ENCODE measurements around the gene ENDOD1.
A peak's percentile ranks its signal among the peaks of the same experiment; 100 is the strongest.
"Not testable (repeated sequence)": the region's sequence is repeated elsewhere in the genome, so short reads cannot be mapped to it uniquely, and the experiment has no call there.

ENDOD1 gene

GRCh38 chr11:95089620-95090542 is at the start of gene ENDOD1:
TSS of gene ENDOD1 (plus strand) at chr11:95089846. CDS start at chr11:95089928, 82 bp downstream.
- DNase-seq (ENCODE audit: low read depth in 1 of 2, low spot score in 1 of 2): peak; percentile 73 to 75

- no peak for DNase-seq (ENCODE audit: low read depth in 1 of 2, low spot score in 1 of 2)
These were observed 47.4 kb upstream of the ENDOD1 start for GRCh38 chr11:95042239-95042638.

- DNase-seq (ENCODE audit: low read depth in 1 of 2, low spot score in 1 of 2): no peak
These were observed 46.7 kb upstream of the ENDOD1 start for GRCh38 chr11:95042906-95043305.

GRCh38 chr11:95044010-95044409 is 45.6 kb upstream of the ENDOD1 start:
- no peak for DNase-seq (ENCODE audit: low read depth in 1 of 2, low spot score in 1 of 2)

- DNase-seq (ENCODE audit: low read depth in 1 of 2, low spot score in 1 of 2): no peak
These were observed 43.8 kb upstream of the ENDOD1 start for GRCh38 chr11:95045812-95046211.

- not testable (repeated sequence) for DNase-seq (ENCODE audit: low read depth in 1 of 2, low spot score in 1 of 2)
These were observed 40.5 kb upstream of the ENDOD1 start, which contains the start of gene KDM4F for GRCh38 chr11:95049122-95049521. TSS of gene KDM4F (plus strand) at chr11:95049422.

- DNase-seq (ENCODE audit: low read depth in 1 of 2, low spot score in 1 of 2): no peak
These were observed 38.9 kb upstream of the ENDOD1 start for GRCh38 chr11:95050595-95051202.

GRCh38 chr11:95054356-95054755 is 35.3 kb upstream of the ENDOD1 start:
- no peak for DNase-seq (ENCODE audit: low read depth in 1 of 2, low spot score in 1 of 2)

GRCh38 chr11:95055283-95055897 is 34.3 kb upstream of the ENDOD1 start:
- no peak for DNase-seq (ENCODE audit: low read depth in 1 of 2, low spot score in 1 of 2)

- no peak for DNase-seq (ENCODE audit: low read depth in 1 of 2, low spot score in 1 of 2)
These were observed 31.7 kb upstream of the ENDOD1 start for GRCh38 chr11:95057959-95058358.

GRCh38 chr11:95058621-95059020 is 31.0 kb upstream of the ENDOD1 start:
- no peak for DNase-seq (ENCODE audit: low read depth in 1 of 2, low spot score in 1 of 2)

GRCh38 chr11:95059046-95059445 is 30.6 kb upstream of the ENDOD1 start:
- DNase-seq (ENCODE audit: low read depth in 1 of 2, low spot score in 1 of 2): no peak

- no peak for DNase-seq (ENCODE audit: low read depth in 1 of 2, low spot score in 1 of 2)
These were observed 24.3 kb upstream of the ENDOD1 start for GRCh38 chr11:95065336-95065735.

- no peak for DNase-seq (ENCODE audit: low read depth in 1 of 2, low spot score in 1 of 2)
These were observed 23.0 kb upstream of the ENDOD1 start, which contains the start of gene SRSF8 for GRCh38 chr11:95066716-95067038. TSS of gene SRSF8 (plus strand) at chr11:95066919. CDS start at chr11:95067227, 308 bp downstream.

GRCh38 chr11:95067039-95067840 is 22.4 kb upstream of the ENDOD1 start:
- peak; percentile 55 to 66 for DNase-seq (ENCODE audit: low read depth in 1 of 2, low spot score in 1 of 2)

GRCh38 chr11:95067841-95068219 is 21.8 kb upstream of the ENDOD1 start:
- DNase-seq (ENCODE audit: low read depth in 1 of 2, low spot score in 1 of 2): no peak

- DNase-seq (ENCODE audit: low read depth in 1 of 2, low spot score in 1 of 2): peak in 1 of 2 donors; percentile 67
These were observed 21.1 kb upstream of the ENDOD1 start for GRCh38 chr11:95068549-95068948.

- DNase-seq (ENCODE audit: low read depth in 1 of 2, low spot score in 1 of 2): no peak
These were observed 19.2 kb upstream of the ENDOD1 start for GRCh38 chr11:95070471-95070870.

GRCh38 chr11:95072948-95073347 is 16.7 kb upstream of the ENDOD1 start:
- DNase-seq (ENCODE audit: low read depth in 1 of 2, low spot score in 1 of 2): no peak

GRCh38 chr11:95074792-95075563 is 14.7 kb upstream of the ENDOD1 start:
- no peak for DNase-seq (ENCODE audit: low read depth in 1 of 2, low spot score in 1 of 2)
